D721Med (cell line): ENCODE measurements around the gene DUSP22.

ENCODE experiments used
- DNase-seq: peaks from one replicate; pipeline ENCODE4 v3.0.0; 2011; ENCODE audit warnings: low spot score; ENCODE audit not compliant: insufficient read length
- FAIRE-seq: peaks from 2 replicates; lab custom pipeline; 2011; peaks lifted over from hg19 to GRCh38; lab: Jason Lieb, UNC
- CTCF ChIP-seq: IDR thresholded peaks from 2 replicates; pipeline ENCODE4 v1.5.1; 2012; ENCODE audit warnings: mild to moderate bottlenecking, control low read depth; ENCODE audit not compliant: insufficient read depth; ENCODE audit errors: missing control alignments

DUSP22 gene

GRCh38 chr6:378090-378957 is 86.0 kb downstream of the DUSP22 start:
- no peak for TF ChIP-seq CTCF
- DNase-seq: no peak
- no peak for FAIRE-seq

- TF ChIP-seq CTCF: no peak
- FAIRE-seq (no peak), DNase-seq (no peak)
Observed at GRCh38 chr6:378958-379409, 86.7 kb downstream of the DUSP22 start.

GRCh38 chr6:379410-380181 is 87.3 kb downstream of the DUSP22 start:
- no peak for TF ChIP-seq CTCF
- FAIRE-seq (no peak), DNase-seq (no peak)

- FAIRE-seq: no peak
- DNase-seq: no peak
- TF ChIP-seq CTCF: no peak
Observed at GRCh38 chr6:380234-381218, 88.2 kb downstream of the DUSP22 start.

- no peak for TF ChIP-seq CTCF
- no peak for DNase-seq
- FAIRE-seq: no peak
Observed at GRCh38 chr6:381742-382461, 89.6 kb downstream of the DUSP22 start.
